ENCODE results near the gene CCM2.

The CCM2 gene

GRCh38 chr7:44994877-44995554 lies 5.0 kb upstream of the CCM2 start:
- DNase-seq (ENCODE audit: low spot score) = no peak
- peaks cover 49% of the 10 kb centered on the region for H3K4me1 Mint-ChIP-seq (ENCODE audit: low read depth)
- H3K27ac Mint-ChIP-seq = peak overlapping the region; percentile 85
- H3K27me3 Mint-ChIP-seq (ENCODE audit: low read depth) = no peaks in the 10 kb centered on the region
- peak overlapping the region; percentile 77 for H3K4me3 Mint-ChIP-seq
- H3K36me3 Mint-ChIP-seq (ENCODE audit: low read depth) = peaks cover 4% of the 10 kb centered on the region
- H3K9me3 Mint-ChIP-seq = no peaks in the 10 kb centered on the region

GRCh38 chr7:44995555-44996493 lies 4.2 kb upstream of the CCM2 start:
- Mint-ChIP-seq H3K4me3 (peak overlapping the region; percentile 77), H3K36me3 (ENCODE audit: low read depth) (peaks cover 4% of the 10 kb centered on the region), H3K27ac (peak overlapping the region; percentile 85), H3K9me3 (no peaks in the 10 kb centered on the region), H3K27me3 (ENCODE audit: low read depth) (no peaks in the 10 kb centered on the region), H3K4me1 (ENCODE audit: low read depth) (peaks cover 44% of the 10 kb centered on the region)
- no peak for DNase-seq (ENCODE audit: low spot score)

- Mint-ChIP-seq H3K4me1 (ENCODE audit: low read depth) (peaks cover 53% of the 10 kb centered on the region), H3K4me3 (peak overlapping the region; percentile 92), H3K36me3 (ENCODE audit: low read depth) (peaks cover 13% of the 10 kb centered on the region), H3K27ac (peak overlapping the region; percentile 90), H3K9me3 (no peaks in the 10 kb centered on the region), H3K27me3 (ENCODE audit: low read depth) (no peaks in the 10 kb centered on the region)
- DNase-seq (ENCODE audit: low spot score) = no peak
Observed at GRCh38 chr7:44998153-44998871, 1.7 kb upstream of the CCM2 start.

- H3K4me3 Mint-ChIP-seq = peak overlapping the region; percentile 92
- peaks cover 15% of the 10 kb centered on the region for H3K36me3 Mint-ChIP-seq (ENCODE audit: low read depth)
- H3K27ac Mint-ChIP-seq = peak overlapping the region; percentile 90
- H3K9me3 Mint-ChIP-seq = no peaks in the 10 kb centered on the region
- H3K4me1 Mint-ChIP-seq (ENCODE audit: low read depth) = peaks cover 51% of the 10 kb centered on the region
- peak; percentile 100 for DNase-seq (ENCODE audit: low spot score)
- H3K27me3 Mint-ChIP-seq (ENCODE audit: low read depth) = no peaks in the 10 kb centered on the region
Observed at GRCh38 chr7:44999245-45000092, 532 bp upstream of the CCM2 start.

- H3K36me3 Mint-ChIP-seq (ENCODE audit: low read depth) = peaks cover 24% of the 10 kb centered on the region
- H3K9me3 Mint-ChIP-seq = no peaks in the 10 kb centered on the region
- peak; percentile 58 for DNase-seq (ENCODE audit: low spot score)
- peaks cover 45% of the 10 kb centered on the region for H3K4me1 Mint-ChIP-seq (ENCODE audit: low read depth)
- H3K27me3 Mint-ChIP-seq (ENCODE audit: low read depth) = no peaks in the 10 kb centered on the region
- H3K4me3 Mint-ChIP-seq = peak overlapping the region; percentile 90
- H3K27ac Mint-ChIP-seq = peak overlapping the region; percentile 88
Observed at GRCh38 chr7:45001138-45001694, 1.2 kb downstream of the CCM2 start.

GRCh38 chr7:45001826-45002225 lies 1.8 kb downstream of the CCM2 start:
- Mint-ChIP-seq H3K9me3 (no peaks in the 10 kb centered on the region), H3K27ac (peak overlapping the region; percentile 88), H3K36me3 (ENCODE audit: low read depth) (peaks cover 27% of the 10 kb centered on the region), H3K4me1 (ENCODE audit: low read depth) (peaks cover 42% of the 10 kb centered on the region), H3K4me3 (peak overlapping the region; percentile 90), H3K27me3 (ENCODE audit: low read depth) (no peaks in the 10 kb centered on the region)
- no peak for DNase-seq (ENCODE audit: low spot score)

- H3K27ac Mint-ChIP-seq = peak overlapping the region; percentile 36
- no peak overlapping the region for H3K4me3 Mint-ChIP-seq
- H3K27me3 Mint-ChIP-seq (ENCODE audit: low read depth) = no peaks in the 10 kb centered on the region
- DNase-seq (ENCODE audit: low spot score) = no peak
- peaks cover 39% of the 10 kb centered on the region for H3K36me3 Mint-ChIP-seq (ENCODE audit: low read depth)
- peaks cover 45% of the 10 kb centered on the region for H3K4me1 Mint-ChIP-seq (ENCODE audit: low read depth)
- H3K9me3 Mint-ChIP-seq = no peaks in the 10 kb centered on the region
Observed at GRCh38 chr7:45003789-45004188, 3.8 kb downstream of the CCM2 start.

GRCh38 chr7:45007106-45007505 lies 7.1 kb downstream of the CCM2 start:
- no peaks in the 10 kb centered on the region for H3K9me3 Mint-ChIP-seq
- no peaks in the 10 kb centered on the region for H3K27me3 Mint-ChIP-seq (ENCODE audit: low read depth)
- peaks cover 43% of the 10 kb centered on the region for H3K36me3 Mint-ChIP-seq (ENCODE audit: low read depth)
- no peak for DNase-seq (ENCODE audit: low spot score)
- peak overlapping the region; percentile 39 for H3K27ac Mint-ChIP-seq
- peaks cover 36% of the 10 kb centered on the region for H3K4me1 Mint-ChIP-seq (ENCODE audit: low read depth)
- H3K4me3 Mint-ChIP-seq = peak overlapping the region; percentile 3

GRCh38 chr7:45007571-45008328 lies 7.7 kb downstream of the CCM2 start:
- Mint-ChIP-seq H3K4me1 (ENCODE audit: low read depth) (peaks cover 38% of the 10 kb centered on the region), H3K9me3 (no peaks in the 10 kb centered on the region), H3K27ac (peak overlapping the region; percentile 39), H3K27me3 (ENCODE audit: low read depth) (no peaks in the 10 kb centered on the region), H3K4me3 (no peak overlapping the region), H3K36me3 (ENCODE audit: low read depth) (peaks cover 43% of the 10 kb centered on the region)
- DNase-seq (ENCODE audit: low spot score) = no peak

- Mint-ChIP-seq H3K27ac (peak overlapping the region; percentile 72), H3K9me3 (no peaks in the 10 kb centered on the region), H3K27me3 (ENCODE audit: low read depth) (no peaks in the 10 kb centered on the region), H3K4me3 (peak overlapping the region; percentile 10), H3K4me1 (ENCODE audit: low read depth) (peaks cover 32% of the 10 kb centered on the region), H3K36me3 (ENCODE audit: low read depth) (peaks cover 40% of the 10 kb centered on the region)
- DNase-seq (ENCODE audit: low spot score) = no peak
Observed at GRCh38 chr7:45013465-45013967, 13.5 kb downstream of the CCM2 start.

- peaks cover 42% of the 10 kb centered on the region for H3K36me3 Mint-ChIP-seq (ENCODE audit: low read depth)
- DNase-seq (ENCODE audit: low spot score) = no peak
- no peaks in the 10 kb centered on the region for H3K9me3 Mint-ChIP-seq
- H3K4me1 Mint-ChIP-seq (ENCODE audit: low read depth) = peaks cover 37% of the 10 kb centered on the region
- H3K27ac Mint-ChIP-seq = peak overlapping the region; percentile 60
- H3K4me3 Mint-ChIP-seq = no peak overlapping the region
- H3K27me3 Mint-ChIP-seq (ENCODE audit: low read depth) = no peaks in the 10 kb centered on the region
Observed at GRCh38 chr7:45015313-45015712, 15.3 kb downstream of the CCM2 start.

- Mint-ChIP-seq H3K36me3 (ENCODE audit: low read depth) (peaks cover 39% of the 10 kb centered on the region), H3K4me1 (ENCODE audit: low read depth) (peaks cover 47% of the 10 kb centered on the region), H3K27me3 (ENCODE audit: low read depth) (no peaks in the 10 kb centered on the region), H3K4me3 (no peak overlapping the region), H3K9me3 (no peaks in the 10 kb centered on the region), H3K27ac (peak overlapping the region; percentile 39)
- no peak for DNase-seq (ENCODE audit: low spot score)
Observed at GRCh38 chr7:45017253-45017652, 17.3 kb downstream of the CCM2 start.

Measured in T-helper 2 cell treated with Interferon-gamma antibody and Interleukin-4, amounts not matched to agents 5 μg/mL and 100 μg/mL, for 36 hours (primary cell).